ENCODE data around the gene EIPR1.

The EIPR1 gene

DNA sequence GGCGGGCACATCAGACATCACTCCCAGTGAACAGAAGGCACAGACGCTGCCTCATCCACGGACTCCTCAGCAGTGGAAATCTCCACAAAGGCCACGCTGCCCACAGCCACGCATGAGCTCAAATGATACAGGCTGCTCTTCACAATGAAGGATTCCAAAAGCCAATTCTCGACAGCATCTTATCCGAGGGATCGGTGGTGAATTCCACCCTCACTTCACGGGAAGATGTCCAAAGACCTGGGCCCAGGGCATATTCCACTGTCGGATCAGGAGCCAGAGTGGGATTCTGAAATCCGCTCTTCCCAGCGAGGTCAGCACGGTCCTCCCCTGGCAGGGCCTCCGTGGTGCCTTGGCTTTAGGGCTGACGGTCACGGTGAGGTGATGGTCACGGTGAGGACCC lies 55.8 kb downstream of the EIPR1 start:
- DNase-seq = no peak

GRCh38 chr2:3320910-3321605 lies 56.6 kb downstream of the EIPR1 start:
- DNase-seq = no peak

DNA sequence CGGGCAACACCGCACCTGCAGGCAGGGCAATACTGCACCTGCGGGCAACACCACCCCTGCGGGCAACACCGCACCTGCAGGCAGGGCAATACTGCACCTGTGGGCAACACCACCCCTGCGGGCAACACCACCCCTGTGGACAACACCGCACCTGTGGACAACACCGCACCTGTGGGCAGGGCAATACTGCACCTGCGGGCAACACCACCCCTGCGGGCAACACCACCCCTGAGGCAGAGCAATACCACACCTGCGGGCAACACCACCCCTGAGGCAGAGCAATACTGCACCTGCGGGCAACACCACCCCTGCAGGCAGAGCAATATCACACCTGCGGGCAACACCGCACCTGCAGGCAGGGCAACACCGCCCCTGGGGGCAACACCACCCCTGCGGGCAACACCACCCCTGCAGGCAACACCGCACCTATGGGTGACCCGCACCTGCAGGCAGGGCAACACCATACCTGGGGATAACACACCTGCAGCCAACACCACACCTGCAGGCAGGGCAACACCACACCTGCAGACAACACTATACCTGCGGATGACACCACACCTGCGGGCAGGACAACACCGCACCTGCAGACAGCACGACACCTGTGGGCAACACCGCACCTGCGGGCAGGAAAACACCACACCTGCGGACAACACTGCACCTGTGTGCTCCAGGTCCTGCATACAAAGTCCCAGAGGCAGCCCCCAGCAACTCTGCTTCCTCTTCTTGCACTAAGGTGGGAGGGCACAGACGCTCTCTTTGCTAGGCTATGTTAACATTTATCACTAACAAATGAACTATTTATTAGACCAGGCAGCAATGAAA lies 57.7 kb downstream of the EIPR1 start:
- no peak for DNase-seq

- DNase-seq = no peak
Observed at GRCh38 chr2:3319134-3319533, 58.5 kb downstream of the EIPR1 start.

- no peak for DNase-seq
Observed at GRCh38 chr2:3317871-3318590, 59.6 kb downstream of the EIPR1 start.

GRCh38 chr2:3317277-3317685 lies 60.3 kb downstream of the EIPR1 start:
- no peak for DNase-seq

DNA sequence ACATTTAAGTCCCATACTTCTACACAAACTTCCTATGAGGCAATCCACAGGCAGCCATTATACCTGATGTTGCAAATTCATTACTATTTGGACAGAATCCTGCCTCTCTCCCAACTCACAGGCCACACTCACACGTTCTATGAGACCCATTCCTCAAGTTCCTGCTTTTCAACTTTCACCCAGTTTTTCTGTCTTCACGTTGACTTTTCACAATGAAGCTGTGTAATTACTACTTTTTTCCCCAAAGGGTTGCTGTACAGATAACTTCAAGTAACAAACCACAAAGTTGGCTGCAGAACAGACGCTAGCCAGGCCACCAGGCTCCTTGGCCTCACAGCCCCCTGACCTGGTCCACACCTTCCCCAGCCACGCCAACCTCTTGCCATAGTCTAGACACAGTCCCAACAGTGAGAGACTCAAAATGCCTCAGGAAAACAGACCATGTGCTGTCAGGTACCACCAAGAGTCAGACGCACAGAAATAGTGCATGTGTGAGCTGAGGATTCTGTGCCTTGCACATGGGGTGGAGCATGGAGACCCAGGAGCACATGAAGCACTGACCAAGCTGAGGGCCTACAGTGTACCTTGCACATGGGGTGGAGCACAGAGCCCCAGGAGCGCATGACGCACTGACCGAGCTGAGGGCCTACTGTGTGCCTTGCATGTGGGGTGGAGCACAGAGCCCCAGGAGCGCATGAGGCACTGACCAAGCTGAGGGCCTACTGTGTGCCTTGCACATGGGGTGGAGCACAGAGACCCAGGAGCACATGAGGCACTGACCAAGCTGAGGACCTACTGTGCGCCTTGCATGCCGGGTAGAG lies 61.0 kb downstream of the EIPR1 start:
- no peak for DNase-seq

- no peak for DNase-seq
Observed at GRCh38 chr2:3314626-3315025, 63.0 kb downstream of the EIPR1 start.

DNA sequence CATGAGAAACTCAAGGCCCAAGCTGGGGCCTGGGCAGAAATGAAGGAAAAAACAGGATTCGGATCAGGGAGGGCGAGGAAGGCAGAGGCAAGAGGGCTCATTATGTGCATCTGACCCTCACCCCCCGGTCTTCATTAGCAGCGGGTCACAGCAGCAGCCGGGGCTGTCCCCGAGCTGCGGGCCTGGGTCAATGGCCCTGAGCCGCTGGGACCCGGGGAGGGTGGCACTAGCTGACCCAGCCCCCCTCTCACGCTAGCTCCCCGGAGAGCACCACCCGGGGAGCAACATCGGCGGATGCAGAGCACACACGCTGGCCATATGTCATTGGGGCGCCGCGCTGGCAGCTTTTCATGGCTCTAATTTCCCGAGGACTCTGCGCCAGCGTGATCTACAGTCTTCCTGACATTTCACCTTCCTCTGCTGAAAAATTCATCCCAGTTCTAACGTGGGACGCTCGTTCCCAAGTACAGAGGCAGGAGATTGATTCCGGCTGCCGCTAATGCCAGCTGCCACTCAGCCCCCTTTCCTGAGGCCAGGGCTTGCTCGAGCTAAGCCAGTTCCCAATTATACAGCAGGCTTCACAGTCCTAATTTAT lies 63.7 kb downstream of the EIPR1 start:
- DNase-seq = no peak

- DNase-seq = no peak
Observed at GRCh38 chr2:3312576-3313345, 64.9 kb downstream of the EIPR1 start.

DNA sequence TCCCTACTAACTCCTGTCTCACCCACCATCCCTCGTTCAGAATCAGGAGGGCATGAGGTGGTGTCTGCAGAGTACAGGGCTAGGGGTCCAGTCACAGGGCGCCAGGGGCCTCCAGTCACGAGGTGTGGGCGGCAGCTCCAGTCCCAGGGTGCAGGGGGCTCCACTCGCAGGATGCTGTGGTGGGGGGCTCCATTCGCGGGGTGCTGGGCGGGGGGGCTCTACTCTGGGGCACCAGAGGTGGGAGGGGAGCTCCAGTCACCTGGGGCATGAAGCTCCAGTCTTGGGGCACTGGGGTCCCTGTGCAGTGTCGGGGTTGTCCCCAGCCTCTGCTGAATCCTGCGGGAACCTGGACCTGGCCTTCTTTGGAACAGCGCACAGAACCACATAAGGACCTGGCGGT lies 66.0 kb downstream of the EIPR1 start:
- DNase-seq = no peak

GRCh38 chr2:3309496-3310355 lies 67.9 kb downstream of the EIPR1 start:
- DNase-seq = no peak

DNA sequence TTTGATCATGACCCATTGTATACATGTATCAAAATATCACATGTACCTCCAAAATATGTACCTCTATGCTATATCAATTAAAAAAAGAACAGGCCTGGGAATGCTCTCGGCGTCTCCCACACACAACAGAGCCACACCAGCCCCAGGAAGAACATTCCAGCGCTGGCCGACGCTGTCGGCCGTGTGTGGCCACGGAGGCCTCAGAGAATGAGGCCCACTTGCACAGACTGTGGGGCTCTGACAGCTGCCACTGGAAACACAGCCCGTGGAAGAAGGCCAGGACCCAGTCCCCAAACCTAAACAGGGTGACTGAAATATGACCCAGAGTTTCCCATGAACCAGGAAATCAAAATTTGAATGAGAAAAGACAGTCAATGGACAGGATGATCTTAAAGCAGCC lies 69.7 kb downstream of the EIPR1 start:
- DNase-seq = no peak

DNA sequence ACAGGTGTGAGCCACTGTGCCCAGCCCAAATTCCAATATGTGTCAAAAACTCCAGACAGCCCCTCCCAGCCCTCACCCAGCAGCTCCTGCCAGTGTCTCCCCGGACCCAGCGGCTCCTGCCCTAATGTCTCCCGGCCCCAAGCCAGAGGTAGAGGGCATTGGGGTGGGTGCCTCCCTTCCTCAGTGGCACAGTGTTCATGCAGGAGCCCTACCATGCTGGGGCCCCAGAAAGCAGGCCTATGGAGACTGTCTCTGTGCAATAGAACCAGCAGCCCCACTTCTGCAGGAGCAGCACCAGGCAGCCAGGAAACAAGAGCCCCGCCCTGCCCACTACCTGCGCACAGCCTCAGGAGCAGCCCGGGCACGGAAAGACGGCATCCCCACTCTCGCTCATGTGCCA lies 70.4 kb downstream of the EIPR1 start:
- DNase-seq = no peak

DNA sequence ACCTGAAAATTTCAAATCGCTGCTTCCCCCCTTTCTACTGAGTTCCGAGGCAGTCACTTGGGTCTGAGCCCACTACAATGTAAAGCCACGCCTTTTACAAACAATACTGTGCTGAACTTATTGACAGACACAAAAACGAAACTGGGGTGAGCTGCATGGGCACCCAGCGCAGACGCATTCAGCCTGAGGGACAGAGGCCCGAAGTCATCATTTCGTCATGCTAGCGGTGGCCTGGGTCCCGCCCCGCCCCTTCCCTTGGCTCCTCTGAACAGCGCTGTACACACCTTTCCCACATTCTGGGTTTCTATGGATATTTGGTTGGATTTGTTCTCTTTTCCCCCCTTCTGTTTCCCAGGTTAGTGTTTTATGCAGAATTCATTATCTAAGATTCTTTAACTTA lies 71.7 kb downstream of the EIPR1 start:
- DNase-seq = no peak

DNA sequence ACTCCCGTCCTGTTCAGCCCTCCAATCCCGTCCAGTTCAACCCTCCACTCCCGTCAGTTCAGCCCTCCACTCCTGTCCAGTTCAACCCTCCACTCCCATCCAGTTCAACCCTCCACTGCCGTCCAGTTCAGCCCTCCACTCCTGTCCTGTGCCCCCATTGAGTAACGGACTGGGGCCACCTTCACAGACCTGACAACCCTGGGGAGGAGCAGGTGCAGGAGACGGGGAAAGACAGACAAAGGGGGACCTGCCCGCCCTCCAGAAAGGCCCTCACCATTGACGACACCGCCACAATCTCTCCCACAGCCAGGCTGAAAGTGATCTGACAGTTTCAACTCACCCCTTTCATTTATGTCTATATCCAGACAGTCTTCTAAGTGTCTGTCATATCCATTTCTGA lies 72.2 kb downstream of the EIPR1 start:
- no peak for DNase-seq

DNA sequence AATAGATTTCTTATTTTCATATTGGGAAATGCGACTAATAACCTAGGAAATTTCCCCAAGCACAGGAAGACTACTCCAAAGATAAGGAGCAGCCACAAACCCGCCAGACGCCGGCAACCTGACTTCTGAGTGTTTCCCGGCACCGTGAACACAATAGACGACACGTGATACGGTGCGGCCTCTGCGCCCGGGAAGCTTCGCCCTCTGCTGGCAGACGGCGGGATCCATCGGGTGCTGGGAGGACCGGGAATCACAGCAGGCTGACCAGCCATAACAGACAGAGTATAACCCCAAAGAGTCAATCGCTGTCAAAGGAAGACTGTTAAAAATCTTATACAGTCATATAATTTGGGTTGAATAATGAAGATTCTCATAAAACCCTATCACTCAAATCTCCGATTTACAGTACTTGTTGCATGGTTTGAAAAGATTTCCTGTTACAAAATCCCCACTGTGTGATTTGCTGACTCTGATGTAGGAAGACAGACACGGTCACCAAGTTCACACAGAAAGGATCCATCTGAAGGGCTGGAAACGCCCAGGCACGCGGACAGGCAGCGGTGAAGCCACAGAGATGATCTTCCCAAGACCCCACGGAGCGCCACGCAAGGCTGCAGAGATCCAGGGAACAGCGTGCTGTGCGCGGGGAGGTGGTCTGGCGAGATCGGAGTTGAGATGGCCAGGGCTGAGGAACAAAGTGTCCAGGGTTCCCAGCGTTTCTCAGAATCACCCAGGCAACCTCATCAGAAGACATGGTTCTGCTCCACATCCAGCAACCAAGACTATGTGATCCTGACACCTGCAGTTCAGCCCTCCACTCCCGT lies 73.8 kb downstream of the EIPR1 start:
- peak; percentile 22 to 74 (median 58) for DNase-seq

DNA sequence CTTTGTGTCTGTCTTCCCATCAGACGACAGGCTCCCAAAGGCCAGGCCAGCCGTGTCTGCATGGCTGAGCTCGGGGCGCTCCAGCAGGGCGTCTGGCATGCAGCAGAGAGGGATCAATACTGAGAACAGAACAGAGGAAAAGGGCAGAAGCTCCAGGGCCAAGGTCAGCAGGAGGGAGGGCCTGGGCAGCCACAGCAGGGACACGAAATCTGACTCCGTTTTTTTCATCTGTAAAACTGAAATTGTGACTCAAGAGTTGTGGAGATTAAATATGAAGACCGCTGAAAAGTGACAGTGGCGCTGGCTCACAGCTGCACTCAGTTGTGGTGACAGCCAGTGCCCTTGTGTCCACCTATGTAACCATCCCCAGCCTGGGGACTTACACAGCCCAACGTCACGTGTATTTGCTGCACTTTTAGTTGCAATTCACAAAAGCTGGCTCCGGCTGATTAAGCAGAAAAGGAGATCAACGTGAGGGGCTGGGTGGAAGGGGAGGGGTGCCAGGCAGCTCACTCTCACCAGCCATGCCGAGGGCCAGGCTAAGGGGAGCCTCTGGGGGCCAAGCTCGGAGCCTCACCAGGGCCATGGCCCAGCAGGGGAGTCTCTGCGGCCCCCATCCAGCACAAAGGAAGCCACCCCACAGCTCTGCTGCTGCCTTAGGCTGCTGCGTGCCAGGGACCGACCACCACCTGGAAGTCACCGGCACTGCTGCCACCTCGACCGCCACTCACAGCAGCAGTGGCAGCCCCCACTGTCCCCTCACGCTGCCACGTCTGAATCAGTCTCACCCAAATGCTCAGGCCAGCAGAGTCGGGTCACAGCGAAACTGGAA lies 74.7 kb downstream of the EIPR1 start:
- no peak for DNase-seq

- no peak for DNase-seq
Observed at GRCh38 chr2:3302421-3302750, 75.2 kb downstream of the EIPR1 start.

Measured in activated naive CD4-positive, alpha-beta T cell (primary cell).